ENCODE measurements around the gene ZSCAN10.

The ZSCAN10 gene

DNA sequence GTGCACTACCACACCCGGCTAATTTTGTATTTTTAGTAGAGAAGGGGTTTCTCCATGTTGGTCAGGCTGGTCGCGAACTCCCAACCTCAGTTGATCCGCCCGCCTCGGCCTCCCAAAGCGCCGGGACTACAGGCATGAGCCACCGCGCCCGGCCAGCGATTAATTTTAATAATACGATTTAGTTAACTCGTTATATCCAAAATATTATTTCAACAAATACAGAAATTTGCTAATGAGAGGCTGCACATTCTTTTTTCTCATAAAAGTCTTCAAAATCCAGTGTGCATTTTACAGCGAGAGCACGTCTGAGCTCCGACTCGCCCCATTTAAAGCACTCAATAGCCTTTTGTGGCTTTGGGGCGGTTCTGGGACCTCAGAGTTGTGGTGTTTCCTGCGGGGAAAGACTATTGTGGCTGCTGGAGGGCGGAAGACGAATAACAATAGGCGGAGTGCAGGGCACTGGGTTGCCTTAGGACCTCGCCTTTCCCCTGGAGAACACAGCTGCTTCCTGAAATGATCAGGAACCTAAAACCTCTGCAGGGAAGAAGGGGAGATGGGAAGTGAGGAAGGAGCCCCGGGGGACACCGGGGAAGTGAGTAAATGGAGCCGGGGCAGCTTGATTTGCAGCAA lies 2.9 kb upstream of the ZSCAN10 start:
- no peak for DNase-seq

DNA sequence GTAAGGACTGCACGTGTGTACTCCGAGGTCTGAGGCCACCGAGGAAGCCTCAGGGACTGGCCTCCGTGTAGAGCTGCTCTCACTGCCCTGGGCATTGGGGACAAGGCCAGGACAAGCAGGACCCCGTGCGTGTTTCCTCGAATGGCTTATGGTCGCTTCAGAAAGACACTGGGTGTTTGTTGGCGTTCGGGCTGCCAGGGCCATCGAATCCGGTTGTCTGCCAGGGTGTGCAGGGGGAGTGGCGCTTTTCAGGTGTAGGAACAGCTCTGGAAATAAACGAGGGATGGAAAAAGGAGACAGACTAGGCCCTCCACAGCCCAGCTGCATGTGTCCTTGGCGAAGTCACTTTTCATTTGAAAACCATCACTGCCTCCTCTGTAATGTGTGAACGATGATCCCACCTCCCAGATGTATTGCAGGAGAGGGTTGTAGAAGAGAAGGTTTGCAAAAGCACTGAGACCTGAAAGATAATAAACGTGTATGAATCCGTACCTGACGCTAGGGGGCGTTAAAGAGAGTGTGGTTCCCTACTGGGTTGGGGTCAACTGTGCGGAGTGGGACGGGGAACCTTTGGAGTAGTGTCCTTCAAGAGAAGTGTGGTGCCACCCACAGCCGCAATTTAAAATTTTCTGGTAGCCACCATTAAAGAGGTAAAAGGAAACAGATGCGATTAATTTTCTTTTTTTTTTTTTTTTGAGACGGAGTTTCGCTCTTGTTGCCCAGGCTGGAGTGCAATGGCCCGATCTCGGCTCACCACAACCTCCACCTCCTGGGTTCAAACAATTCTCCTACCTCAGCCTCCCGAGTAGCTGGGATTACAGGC lies 2.1 kb upstream of the ZSCAN10 start:
- no peak for DNase-seq

DNA sequence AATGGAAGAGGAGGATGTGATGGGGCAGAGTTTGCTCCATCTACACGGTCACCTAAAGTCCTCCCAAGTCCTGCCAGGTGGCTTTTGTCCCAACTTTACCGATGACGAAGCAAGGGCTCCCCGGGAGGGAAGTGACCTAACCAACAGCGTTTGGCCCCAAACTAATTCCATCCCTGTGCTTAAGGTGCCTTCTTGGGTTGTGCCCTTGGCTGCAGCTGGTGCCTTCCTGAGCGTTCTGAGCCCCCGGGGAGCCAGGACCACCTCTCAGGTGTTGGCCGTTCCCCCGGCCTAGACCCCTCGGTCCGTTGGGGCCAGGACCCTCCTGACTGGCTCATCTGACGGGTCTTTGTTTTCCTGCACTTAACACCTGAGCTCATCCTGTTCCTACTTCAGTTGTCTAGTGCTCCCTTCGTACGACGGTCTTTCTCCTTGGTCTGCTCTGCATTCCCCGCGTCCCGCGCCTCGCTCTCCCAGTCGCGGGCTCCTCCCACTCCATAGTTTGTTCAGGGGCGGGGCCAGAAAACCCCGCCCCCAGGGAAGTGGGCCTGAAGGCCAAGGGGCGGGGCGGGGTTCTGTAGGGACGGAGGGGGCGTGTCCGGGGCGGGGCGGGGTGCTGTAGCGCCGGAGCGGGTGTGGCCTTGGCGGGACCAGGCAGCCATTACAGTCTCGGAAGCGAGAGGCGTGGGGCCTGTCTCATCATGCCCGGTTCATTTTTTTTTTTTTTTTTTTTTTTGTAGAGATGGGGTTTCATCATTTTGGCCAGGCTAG lies 822 bp upstream of the ZSCAN10 start:
- DNase-seq = peak; percentile 67

DNA sequence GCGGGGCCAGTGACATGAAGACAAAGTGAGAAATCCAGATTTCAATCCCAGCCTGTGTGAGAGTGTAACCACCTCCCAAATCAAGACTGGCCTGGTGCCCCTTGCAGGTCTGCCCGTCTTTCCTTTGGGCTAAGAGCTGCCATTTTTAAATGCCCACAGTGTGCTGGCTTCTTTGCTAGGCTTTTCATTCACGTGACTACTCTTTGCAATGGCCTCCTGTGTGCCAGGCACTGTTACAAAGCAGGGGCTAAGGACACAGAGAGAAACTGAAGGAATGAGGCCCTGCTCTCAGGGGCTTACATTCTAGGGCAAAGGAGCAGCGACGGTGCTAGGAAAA lies 269 bp upstream of the ZSCAN10 start:
- DNase-seq = no peak

DNA sequence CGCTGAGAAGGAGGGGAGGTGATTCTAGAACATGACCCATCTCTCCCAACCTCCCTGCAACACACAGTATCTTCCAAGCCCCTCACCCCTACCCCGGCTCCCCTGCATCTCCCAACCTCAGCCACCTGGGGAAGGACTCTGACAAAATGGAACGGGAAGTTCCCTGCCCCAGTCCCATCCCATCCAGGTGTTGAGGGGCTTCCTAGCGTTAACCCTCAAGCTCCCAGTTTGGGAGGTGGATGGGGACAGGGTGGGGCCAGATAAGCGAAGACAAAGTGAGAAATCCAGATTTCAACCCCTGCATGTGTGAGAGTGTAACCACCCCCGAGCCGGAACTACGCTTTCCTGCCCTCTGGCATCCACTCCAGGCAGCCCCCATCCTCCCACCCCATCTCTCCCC lies 1.8 kb downstream of the ZSCAN10 start:
- no peak for DNase-seq

DNA sequence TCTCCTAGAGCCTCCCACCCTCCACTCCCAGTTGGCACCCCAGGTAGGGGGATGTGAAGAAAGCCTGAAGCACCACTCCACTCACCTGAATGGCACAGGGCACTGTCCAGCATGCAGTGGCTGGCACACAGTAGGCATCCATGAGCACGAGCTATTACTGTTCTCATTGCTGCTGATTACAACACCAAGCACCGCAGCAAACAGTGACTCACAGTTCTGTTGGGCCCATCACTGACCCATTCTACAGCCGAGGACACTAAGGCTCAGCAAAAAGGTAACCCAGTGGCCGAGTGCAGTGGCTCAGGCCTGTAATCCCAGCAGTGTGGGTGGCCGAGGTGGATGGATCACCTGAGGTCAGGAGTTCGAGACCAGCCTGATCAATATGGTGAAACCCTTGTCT lies 2.7 kb downstream of the ZSCAN10 start:
- no peak for DNase-seq

DNA sequence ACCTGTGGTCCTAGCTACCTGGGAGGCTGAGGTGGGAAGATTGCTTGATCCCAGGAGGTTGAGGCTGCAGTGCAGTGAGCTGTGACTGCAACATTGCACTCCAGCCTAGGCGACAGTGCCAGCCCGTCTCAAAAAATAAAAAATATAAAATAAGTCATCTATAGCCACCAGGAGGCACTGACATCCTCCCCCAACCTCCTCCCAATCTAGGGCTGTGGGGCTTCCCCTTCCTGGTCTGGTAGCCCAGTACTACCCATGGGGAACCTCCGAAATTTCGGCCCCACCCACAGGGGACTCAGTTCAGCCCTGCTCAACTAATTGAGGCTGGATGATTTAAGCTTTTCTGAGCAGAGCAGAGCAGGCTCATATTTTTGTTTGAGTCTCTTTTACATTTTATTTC lies 3.2 kb downstream of the ZSCAN10 start:
- DNase-seq = no peak

GRCh38 chr16:3094289-3095027 lies 4.6 kb downstream of the ZSCAN10 start:
- no peak for DNase-seq

- no peak for DNase-seq
Observed at GRCh38 chr16:3092501-3092941, 6.6 kb downstream of the ZSCAN10 start.

DNA sequence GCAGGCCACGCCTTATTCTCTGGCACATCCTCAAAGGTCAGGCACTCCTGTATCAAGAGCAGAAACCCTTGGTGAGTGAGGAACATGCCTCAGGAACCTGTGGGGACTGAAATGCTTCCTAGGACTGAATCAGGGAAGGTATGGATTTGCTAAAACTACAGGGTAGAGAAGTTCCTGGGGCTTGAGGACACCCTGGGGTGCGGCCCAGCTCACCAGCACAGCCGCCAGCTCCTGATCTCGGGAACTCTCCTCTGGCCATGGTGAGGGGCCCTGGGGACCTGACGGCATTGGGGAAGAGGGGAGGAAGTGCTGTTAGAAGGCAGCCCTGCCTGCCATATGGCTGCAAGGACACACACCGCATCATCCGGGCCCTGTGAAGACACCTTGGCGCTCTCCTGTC lies 7.5 kb downstream of the ZSCAN10 start:
- DNase-seq = no peak

GRCh38 chr16:3089717-3090592 lies 9.1 kb downstream of the ZSCAN10 start:
- no peak for DNase-seq

DNA sequence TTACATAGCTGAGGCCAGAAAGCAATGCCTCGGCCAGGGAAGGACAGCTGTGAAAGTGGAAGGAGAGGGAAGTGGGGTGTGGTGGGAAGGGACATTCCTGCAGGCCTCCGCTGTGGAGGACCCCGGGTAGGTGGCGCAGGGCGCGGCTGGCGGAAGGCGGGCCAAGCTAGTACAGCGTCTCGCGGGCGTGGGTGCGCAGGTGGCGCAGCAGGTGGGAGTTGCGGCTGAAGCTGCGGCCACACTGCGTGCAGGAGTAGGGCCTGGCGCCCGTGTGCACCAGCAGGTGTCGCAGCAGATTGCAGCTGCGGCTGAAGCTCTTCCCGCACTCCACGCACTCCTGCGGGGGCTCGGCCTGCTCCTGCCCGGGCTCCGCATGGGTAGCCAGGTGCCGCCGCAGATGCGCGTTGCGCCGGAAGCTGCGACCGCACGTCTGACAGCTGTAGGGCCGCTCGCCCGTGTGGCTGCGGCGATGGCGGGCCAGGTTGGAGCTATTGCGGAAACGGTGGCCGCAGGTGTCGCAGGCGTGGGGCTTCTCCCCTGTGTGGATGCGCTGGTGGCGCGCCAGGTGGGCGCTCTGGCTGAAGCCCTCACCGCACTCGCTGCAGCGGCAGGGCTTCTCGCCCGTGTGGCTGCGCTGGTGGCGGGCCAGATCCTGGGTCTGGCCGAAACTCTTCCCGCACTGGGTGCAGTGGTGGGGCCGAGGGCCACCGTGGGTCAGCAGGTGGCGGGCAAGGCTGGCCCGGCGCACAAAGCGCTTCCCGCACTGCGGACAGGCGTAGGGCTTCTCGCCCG lies 10.0 kb downstream of the ZSCAN10 start:
- DNase-seq = no peak

DNA sequence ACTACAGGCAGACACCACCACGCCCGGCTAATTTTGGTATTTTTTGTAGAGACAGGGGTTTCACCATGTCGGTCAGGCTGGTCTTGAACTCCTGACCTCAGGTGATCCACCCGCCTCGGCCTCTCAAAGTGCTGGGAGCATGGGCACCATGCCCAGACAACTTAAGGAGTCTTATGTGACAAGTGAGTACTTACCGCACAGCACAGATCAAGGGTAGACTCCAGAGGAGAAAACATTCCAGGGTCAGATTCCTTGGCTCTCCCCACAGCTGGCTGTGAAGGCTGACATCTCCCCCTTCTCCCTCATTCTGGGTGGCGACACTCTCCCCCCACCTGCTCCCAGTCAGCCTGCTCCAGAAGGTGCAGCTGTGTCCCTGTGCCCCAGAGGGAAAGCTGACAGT lies 10.6 kb downstream of the ZSCAN10 start:
- DNase-seq = no peak

GRCh38 chr16:3087243-3088235 lies 11.6 kb downstream of the ZSCAN10 start:
- DNase-seq = no peak

GRCh38 chr16:3086596-3087242 lies 12.4 kb downstream of the ZSCAN10 start:
- no peak for DNase-seq

- no peak for DNase-seq
Observed at GRCh38 chr16:3085868-3086595, 13.1 kb downstream of the ZSCAN10 start.

GRCh38 chr16:3084969-3085670 lies 14.0 kb downstream of the ZSCAN10 start:
- no peak for DNase-seq

DNA sequence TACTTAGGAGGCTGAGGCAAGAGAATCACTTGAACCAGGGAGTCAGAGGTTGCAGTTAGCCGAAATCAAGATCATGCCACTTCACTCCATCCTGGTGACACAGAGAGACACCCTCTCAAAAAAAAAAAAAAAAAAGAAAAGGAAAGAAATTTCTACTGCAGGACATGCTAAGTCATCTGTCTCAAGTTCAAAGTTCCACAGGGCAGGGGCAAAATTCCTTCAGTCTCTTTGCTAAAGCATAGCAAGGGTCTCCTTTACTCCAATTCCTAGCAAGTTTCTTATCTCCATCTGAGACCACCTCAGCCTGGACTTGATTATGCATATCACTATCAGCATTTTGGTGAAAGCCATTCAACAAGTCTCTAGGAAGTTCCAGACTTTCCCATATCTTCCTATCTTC lies 14.6 kb downstream of the ZSCAN10 start:
- DNase-seq = no peak
